Measurements from ENCODE around the gene BRAF. TPM values are rescaled to one million over a fixed set of nuclear protein-coding genes. Genes with fewer than 3 reads are reported as not detected.

Gene BRAF
- total RNA-seq, 1 donor from 2014 or later: 28.4 TPM

- Mint-ChIP-seq H3K27ac (ENCODE audit: unreplicated experiment) (peak overlapping the region; percentile 30), H3K9me3 (ENCODE audit: unreplicated experiment) (no peaks in the 10 kb centered on the region), H3K36me3 (ENCODE audit: low read depth, unreplicated experiment) (peaks cover 3% of the 10 kb centered on the region), H3K27me3 (ENCODE audit: unreplicated experiment) (no peaks in the 10 kb centered on the region), H3K4me3 (ENCODE audit: unreplicated experiment) (no peak overlapping the region), H3K4me1 (ENCODE audit: unreplicated experiment) (peaks cover 6% of the 10 kb centered on the region)
- no peak for DNase-seq (ENCODE audit: low spot score)
- TF ChIP-seq CTCF (IDR thresholded peaks at IDR 0.05; ENCODE audit: unreplicated experiment): no peak
Measured at GRCh38 chr7:140734096-140734495, 190.6 kb downstream of the BRAF start.

GRCh38 chr7:140732416-140732815 lies 192.3 kb downstream of the BRAF start:
- Mint-ChIP-seq H3K36me3 (ENCODE audit: low read depth, unreplicated experiment) (peaks cover 3% of the 10 kb centered on the region), H3K27ac (ENCODE audit: unreplicated experiment) (no peak overlapping the region), H3K4me1 (ENCODE audit: unreplicated experiment) (peaks cover 6% of the 10 kb centered on the region), H3K4me3 (ENCODE audit: unreplicated experiment) (no peak overlapping the region), H3K9me3 (ENCODE audit: unreplicated experiment) (no peaks in the 10 kb centered on the region), H3K27me3 (ENCODE audit: unreplicated experiment) (no peaks in the 10 kb centered on the region)
- DNase-seq (ENCODE audit: low spot score): no peak
- no peak for TF ChIP-seq CTCF (IDR thresholded peaks at IDR 0.05; ENCODE audit: unreplicated experiment)

DNA sequence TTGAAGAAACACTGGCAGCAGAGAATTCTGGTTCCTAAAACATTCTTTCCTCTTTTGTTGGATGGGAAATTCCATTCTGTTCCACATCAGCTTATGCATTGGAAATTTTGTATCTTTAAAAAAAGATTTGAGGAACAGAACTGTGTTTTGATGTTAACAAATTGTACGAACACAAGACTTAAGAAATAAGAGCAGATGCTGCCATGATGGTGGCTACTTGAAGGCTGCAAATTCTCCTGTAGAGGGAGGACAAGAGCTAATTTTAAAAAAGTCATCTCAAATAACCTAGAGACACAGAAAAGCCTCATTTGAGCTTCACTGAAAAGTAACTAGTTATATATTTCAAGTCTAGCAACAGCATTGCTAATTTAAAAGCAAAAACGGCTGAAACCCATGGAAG lies 198.4 kb downstream of the BRAF start:
- Mint-ChIP-seq H3K4me3 (ENCODE audit: unreplicated experiment) (no peak overlapping the region), H3K27ac (ENCODE audit: unreplicated experiment) (peak overlapping the region; percentile 27), H3K4me1 (ENCODE audit: unreplicated experiment) (peaks cover 14% of the 10 kb centered on the region), H3K36me3 (ENCODE audit: low read depth, unreplicated experiment) (peaks cover 5% of the 10 kb centered on the region), H3K9me3 (ENCODE audit: unreplicated experiment) (no peaks in the 10 kb centered on the region), H3K27me3 (ENCODE audit: unreplicated experiment) (no peaks in the 10 kb centered on the region)
- TF ChIP-seq CTCF (IDR thresholded peaks at IDR 0.05; ENCODE audit: unreplicated experiment): no peak
- DNase-seq (ENCODE audit: low spot score): no peak

GRCh38 chr7:140724706-140725105 lies 200.0 kb downstream of the BRAF start:
- Mint-ChIP-seq H3K27ac (ENCODE audit: unreplicated experiment) (no peak overlapping the region), H3K4me3 (ENCODE audit: unreplicated experiment) (no peak overlapping the region), H3K9me3 (ENCODE audit: unreplicated experiment) (no peaks in the 10 kb centered on the region), H3K27me3 (ENCODE audit: unreplicated experiment) (no peaks in the 10 kb centered on the region), H3K4me1 (ENCODE audit: unreplicated experiment) (peaks cover 25% of the 10 kb centered on the region), H3K36me3 (ENCODE audit: low read depth, unreplicated experiment) (peaks cover 6% of the 10 kb centered on the region)
- TF ChIP-seq CTCF (IDR thresholded peaks at IDR 0.05; ENCODE audit: unreplicated experiment): no peak
- no peak for DNase-seq (ENCODE audit: low spot score)

DNA sequence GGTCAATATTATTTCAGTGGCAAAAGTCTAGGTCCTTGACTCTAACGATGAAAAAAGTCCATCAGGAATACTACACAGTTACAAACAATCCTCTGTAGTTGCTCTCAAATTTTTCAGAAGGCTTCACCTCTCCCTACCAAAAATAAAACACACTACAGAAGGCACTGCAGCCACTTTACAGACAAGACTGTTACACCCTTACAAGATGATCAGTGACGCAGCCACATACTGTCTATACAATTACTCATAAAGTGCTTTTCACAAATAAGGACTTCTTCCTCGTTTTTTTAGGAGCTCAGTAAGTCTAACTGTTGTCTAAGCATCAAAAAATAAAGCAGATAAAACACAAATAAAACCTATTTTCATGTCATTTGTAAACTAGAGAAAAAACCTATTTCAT lies 201.2 kb downstream of the BRAF start:
- TF ChIP-seq CTCF (IDR thresholded peaks at IDR 0.05; ENCODE audit: unreplicated experiment): no peak
- Mint-ChIP-seq H3K27ac (ENCODE audit: unreplicated experiment) (no peak overlapping the region), H3K4me3 (ENCODE audit: unreplicated experiment) (no peak overlapping the region), H3K36me3 (ENCODE audit: low read depth, unreplicated experiment) (peaks cover 6% of the 10 kb centered on the region), H3K27me3 (ENCODE audit: unreplicated experiment) (no peaks in the 10 kb centered on the region), H3K9me3 (ENCODE audit: unreplicated experiment) (no peaks in the 10 kb centered on the region), H3K4me1 (ENCODE audit: unreplicated experiment) (peaks cover 33% of the 10 kb centered on the region)
- DNase-seq (ENCODE audit: low spot score): no peak

Data from endothelial cell (in vitro differentiated cells).